Right lobe of liver (tissue), 6 donors: Measurements from ENCODE around the gene DENND4C. TPM values are rescaled to one million over a fixed set of nuclear protein-coding genes. Genes with fewer than 3 reads are reported as not detected.

Source experiments
- ATAC-seq, 4 donors: fragments of 200-7000 bp; cut with Tn5 transposase; one replicate each; pipeline ENCODE4 v1.9.1; 2020; ENCODE audit warnings: mild to moderate bottlenecking in 4 of 4, moderate library complexity in 4 of 4
- DNase-seq, 3 donors: peaks; one replicate each; pipeline ENCODE4 v3.0.0-alpha.2; 2020
- H3K27ac ChIP-seq, 3 donors: fragments of 200-600 bp; one replicate each; pipeline ENCODE4 v1.8.0; 2022
- H3K27me3 ChIP-seq, 2 donors: fragments of 200-600 bp; one replicate each; pipeline ENCODE4 v1.8.0; 2022
- H3K36me3 ChIP-seq, 4 donors: fragments of 200-600 bp; sonication (generic) in 1 of 4; one replicate each; pipeline versions ENCODE4 v1.5.1 to v1.8.0; 2017 to 2022; ENCODE audit warnings: control low read depth in 1 of 4
- H3K4me1 ChIP-seq, 4 donors: fragments of 200-600 bp; sonication (generic) in 1 of 4; one replicate each; pipeline versions ENCODE4 v1.5.1 to v1.8.0; 2017 to 2022; ENCODE audit warnings: control low read depth in 1 of 4
- H3K4me3 ChIP-seq, 3 donors: fragments of 200-600 bp; one replicate each; pipeline ENCODE4 v1.8.0; 2022
- H3K9me3 ChIP-seq, 4 donors: fragments of 200-600 bp; sonication (generic) in 1 of 4; one replicate each; pipeline versions ENCODE4 v1.5.1 to v1.8.0; 2017 to 2022; ENCODE audit warnings: control low read depth in 1 of 4
- POLR2A ChIP-seq: fragments of 450-650 bp; IDR thresholded peaks from one replicate; pipeline ENCODE4 v1.6.1; 2017; ENCODE audit warnings: antibody characterized with exemption, mild to moderate bottlenecking
- WGBS: methylation state at CpG from one replicate; pipeline ENCODE4 v1.1.6; 2018; ENCODE audit warnings: low coverage, low lambda C conversion rate; ENCODE audit not compliant: insufficient coverage; ENCODE audit errors: missing lambda C conversion rate; 5-methylcytosine and 5-hydroxymethylcytosine counted together
- intact Hi-C, 2 donors: fragments of 100-400 bp; cut with DNase I; formaldehyde crosslinking; loops; one replicate each; pipeline versions ENCODE4 v1.11.2 to v1.14.1; 2022
- total RNA-seq, 6 experiments: library from RNA; depleted of rRNA in 2 of 6; stranded (reverse); fragments of >200 nt in 2 of 6; fragmentation: NEBNext Ultra II Directional in 3 of 6; extraction: Animal tissue kit (Norgen Biotek cat#: 25700) in 3 of 6; gene quantifications; one replicate each; pipeline versions ENCODE4 v1.1.0 to v1.2.4, GENCODE V29; 2016 to 2023
- TF ChIP-seq, protein P1 (sequence below), 4 donors: fragments of 200-600 bp in 3 of 4; fragments of 450-650 bp in 1 of 4; IDR thresholded peaks; one replicate each; pipeline versions ENCODE4 v1.5.1 to v1.8.0; 2016 to 2022; ENCODE audit warnings: antibody characterized with exemption in 4 of 4, mild to moderate bottlenecking in 2 of 4
- donor health status: DM: no; HTN: yes; CAD: no.
- donor health status: DM: no; HTN: no; CAD: no.
- donor health status: DM: no; HTN: no; CAD: no.
- donor health status: DM: no; HTN: yes; CAD: no.
- donor health status: DM: no; HTN: yes; CAD: no.

The DENND4C gene
- total RNA-seq, 6 experiments from 2014 or later: 18.3 to 35.1 (median 21.9) TPM

DNA sequence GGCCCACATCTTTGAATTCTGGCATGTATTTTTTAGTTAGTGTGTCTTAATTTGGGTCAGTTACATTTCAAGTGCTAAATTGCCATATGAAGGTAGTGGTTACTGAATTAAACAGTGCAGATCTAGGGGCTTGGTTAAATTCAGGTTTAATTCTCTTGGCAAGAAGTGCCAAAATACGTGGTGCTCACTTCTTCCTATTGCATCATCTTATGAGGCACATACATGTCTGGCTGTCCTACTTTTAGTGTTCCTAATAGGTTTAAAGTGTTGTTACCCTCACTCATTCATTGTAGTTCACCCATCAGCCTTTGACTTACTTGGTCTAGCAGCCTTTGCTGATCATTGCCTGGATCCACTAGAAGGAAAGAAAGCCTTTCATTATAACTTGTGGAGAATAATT is 90.0 kb downstream of the DENND4C start:
- Histone ChIP-seq H3K27ac (no peak overlapping the region), H3K36me3 (peaks cover 0 to 27% (median 0%) of the 10 kb centered on the region in 4 donors), H3K4me3 (no peak overlapping the region), H3K27me3 (no peaks in the 10 kb centered on the region), H3K4me1 (no peaks in the 10 kb centered on the region), H3K9me3 (no peaks in the 10 kb centered on the region)
- DNase-seq: no peak
- ATAC-seq: no peak
- intact Hi-C loops: no loop called here
- TF ChIP-seq, protein P1, sequence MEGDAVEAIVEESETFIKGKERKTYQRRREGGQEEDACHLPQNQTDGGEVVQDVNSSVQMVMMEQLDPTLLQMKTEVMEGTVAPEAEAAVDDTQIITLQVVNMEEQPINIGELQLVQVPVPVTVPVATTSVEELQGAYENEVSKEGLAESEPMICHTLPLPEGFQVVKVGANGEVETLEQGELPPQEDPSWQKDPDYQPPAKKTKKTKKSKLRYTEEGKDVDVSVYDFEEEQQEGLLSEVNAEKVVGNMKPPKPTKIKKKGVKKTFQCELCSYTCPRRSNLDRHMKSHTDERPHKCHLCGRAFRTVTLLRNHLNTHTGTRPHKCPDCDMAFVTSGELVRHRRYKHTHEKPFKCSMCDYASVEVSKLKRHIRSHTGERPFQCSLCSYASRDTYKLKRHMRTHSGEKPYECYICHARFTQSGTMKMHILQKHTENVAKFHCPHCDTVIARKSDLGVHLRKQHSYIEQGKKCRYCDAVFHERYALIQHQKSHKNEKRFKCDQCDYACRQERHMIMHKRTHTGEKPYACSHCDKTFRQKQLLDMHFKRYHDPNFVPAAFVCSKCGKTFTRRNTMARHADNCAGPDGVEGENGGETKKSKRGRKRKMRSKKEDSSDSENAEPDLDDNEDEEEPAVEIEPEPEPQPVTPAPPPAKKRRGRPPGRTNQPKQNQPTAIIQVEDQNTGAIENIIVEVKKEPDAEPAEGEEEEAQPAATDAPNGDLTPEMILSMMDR (IDR thresholded peaks at IDR 0.05): no peak
- TF ChIP-seq POLR2A: no peak
- WGBS: 23% methylated on average over 1 of the region's 1 CpG

DNA sequence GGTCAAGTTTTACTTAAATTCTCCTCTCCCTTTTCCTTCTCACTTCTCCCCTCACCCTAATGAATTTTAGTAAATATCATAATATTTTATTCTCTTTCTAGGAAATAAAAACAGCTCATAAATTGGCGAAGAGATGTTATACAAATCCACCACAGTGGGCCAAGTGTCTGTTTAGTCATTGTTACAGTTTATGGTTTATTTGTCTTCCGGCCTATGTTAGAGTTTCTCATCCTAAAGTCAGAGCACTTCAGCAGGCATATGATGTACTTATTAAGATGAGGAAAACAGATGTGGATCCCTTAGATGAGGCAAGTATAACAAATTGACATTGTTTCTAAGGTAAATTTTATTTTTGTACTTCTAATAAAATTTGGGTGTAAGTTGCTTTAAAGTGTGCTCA is 101.4 kb downstream of the DENND4C start:
- Histone ChIP-seq H3K27me3 (no peaks in the 10 kb centered on the region), H3K4me3 (no peak overlapping the region), H3K36me3 (peaks cover 0 to 31% (median 5%) of the 10 kb centered on the region in 4 donors), H3K9me3 (no peaks in the 10 kb centered on the region), H3K4me1 (no peaks in the 10 kb centered on the region), H3K27ac (no peak overlapping the region)
- ATAC-seq: no peak
- 100% methylated on average over 2 of the region's 2 CpGs for WGBS
- TF ChIP-seq POLR2A: no peak
- TF ChIP-seq, protein P1 (IDR thresholded peaks at IDR 0.05): no peak
- intact Hi-C loops: no loop called here
- no peak for DNase-seq

DNA sequence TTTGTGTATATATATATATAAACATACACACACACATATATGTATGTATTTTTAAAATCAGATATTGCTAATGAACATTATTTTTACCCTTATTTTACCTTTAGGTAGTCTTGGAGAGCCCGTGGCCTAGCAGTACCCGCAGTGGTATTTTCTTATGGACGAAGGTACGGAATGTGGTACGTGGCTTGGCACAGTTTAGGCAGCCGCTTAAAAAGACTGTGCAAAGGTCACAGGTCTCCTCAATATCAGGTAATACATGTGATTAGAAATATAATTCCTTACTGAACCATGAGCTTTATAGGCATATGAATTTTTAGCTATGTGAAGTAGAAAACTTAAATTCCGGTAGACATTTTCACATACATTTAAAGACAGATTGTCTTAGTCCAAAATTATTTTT is 105.7 kb downstream of the DENND4C start:
- WGBS: 87% methylated on average over 7 of the region's 7 CpGs
- H3K4me1 ChIP-seq: no peaks in the 10 kb centered on the region
- no peaks in the 10 kb centered on the region for H3K27me3 ChIP-seq
- H3K9me3 ChIP-seq: no peaks in the 10 kb centered on the region
- peak in 2 of 4 donors; percentile 38 to 51 for ATAC-seq
- peaks cover 0 to 42% (median 11%) of the 10 kb centered on the region in 4 donors for H3K36me3 ChIP-seq
- DNase-seq: no peak
- intact Hi-C loops: no loop called here
- no peak overlapping the region for H3K4me3 ChIP-seq
- TF ChIP-seq POLR2A: no peak
- TF ChIP-seq, protein P1 (IDR thresholded peaks at IDR 0.05): no peak
- no peak overlapping the region for H3K27ac ChIP-seq

DNA sequence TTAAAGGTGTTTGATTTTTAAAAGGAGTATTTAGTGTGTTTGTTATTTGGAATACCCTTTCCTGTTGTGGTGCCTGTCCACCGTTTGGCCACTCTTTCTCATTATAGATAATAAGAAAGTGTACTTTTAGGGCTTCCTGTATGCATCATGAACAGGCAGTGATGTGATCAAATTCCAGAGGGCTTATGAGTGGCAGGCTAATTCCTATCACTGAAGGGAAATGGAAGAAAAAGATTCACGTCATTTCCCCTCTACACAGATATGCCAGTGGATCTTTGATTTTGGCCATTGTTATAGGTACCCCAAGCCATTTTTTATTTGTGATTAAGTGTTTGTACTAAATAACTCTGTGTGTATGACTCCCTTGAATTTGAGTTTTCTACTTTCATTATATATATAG is 112.5 kb downstream of the DENND4C start:
- 89% methylated on average over 1 of the region's 2 CpGs for WGBS
- no peak for TF ChIP-seq POLR2A
- TF ChIP-seq, protein P1 (IDR thresholded peaks at IDR 0.05): no peak
- ATAC-seq (peak; percentile 59 to 86 (median 76)), DNase-seq (no peak)
- no peaks in the 10 kb centered on the region for H3K27me3 ChIP-seq
- H3K9me3 ChIP-seq: no peaks in the 10 kb centered on the region
- peak overlapping the region in 1 of 3 donors; percentile 37 for H3K27ac ChIP-seq
- intact Hi-C loops: no loop called here
- no peak overlapping the region for H3K4me3 ChIP-seq
- no peaks in the 10 kb centered on the region for H3K4me1 ChIP-seq
- H3K36me3 ChIP-seq: peaks cover 0 to 55% (median 24%) of the 10 kb centered on the region in 4 donors

DNA sequence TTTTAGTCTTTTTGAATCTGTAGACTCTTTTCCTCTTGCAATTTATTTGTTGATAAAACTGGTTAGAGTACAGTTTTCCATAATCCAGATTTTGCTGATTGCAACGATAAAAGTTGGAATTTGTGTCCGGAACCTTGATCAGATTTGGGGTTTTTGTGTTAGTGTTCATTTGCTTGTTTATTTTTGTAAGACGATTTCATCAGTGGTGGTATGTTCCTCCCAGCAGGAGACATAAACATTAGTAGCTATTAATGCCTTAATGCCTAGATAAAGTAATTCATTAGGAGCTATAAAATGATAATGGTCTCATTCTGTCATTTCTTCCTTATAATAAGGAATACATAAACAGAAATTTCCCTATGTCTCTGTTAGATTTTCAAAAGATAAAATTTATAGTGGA is 128.2 kb downstream of the DENND4C start:
- no peak for ATAC-seq
- Histone ChIP-seq H3K4me1 (no peaks in the 10 kb centered on the region), H3K27ac (no peak overlapping the region), H3K4me3 (no peak overlapping the region), H3K9me3 (no peaks in the 10 kb centered on the region), H3K36me3 (peaks cover 0 to 70% (median 34%) of the 10 kb centered on the region in 4 donors), H3K27me3 (no peaks in the 10 kb centered on the region)
- 81% methylated on average over 3 of the region's 3 CpGs for WGBS
- no peak for DNase-seq
- TF ChIP-seq, protein P1 (IDR thresholded peaks at IDR 0.05): no peak
- TF ChIP-seq POLR2A: no peak
- intact Hi-C loops: no loop called here
